Fibroblast of mammary gland (primary cell): Measurements from ENCODE around the gene DISC1.
"Not testable (repeated sequence)": the region's sequence is repeated elsewhere in the genome, so short reads cannot be mapped to it uniquely, and the experiment has no call there.

Experiments used
- DNase-seq: peaks from one replicate; pipeline ENCODE4 v3.0.0-alpha.2; 2010; ENCODE audit warnings: low read depth
- H3K4me3 ChIP-seq: 2 replicates; pipeline ENCODE4 v1.5.1; 2011; ENCODE audit warnings: low read depth, mild to moderate bottlenecking, low read length, moderate library complexity; ENCODE audit not compliant: control insufficient read depth
- TF ChIP-seq, protein P1 (sequence below): conservative IDR thresholded peaks from 2 replicates; pipeline ENCODE4 v1.5.1; 2011; ENCODE audit warnings: low read depth, low read length, inconsistent platforms; ENCODE audit not compliant: control insufficient read depth, insufficient read depth

The DISC1 gene

GRCh38 chr1:231890791-231891190 is 264.2 kb downstream of the DISC1 start:
- DNase-seq, result no peak
- no peak overlapping the region for H3K4me3 ChIP-seq
- TF ChIP-seq, protein P1, sequence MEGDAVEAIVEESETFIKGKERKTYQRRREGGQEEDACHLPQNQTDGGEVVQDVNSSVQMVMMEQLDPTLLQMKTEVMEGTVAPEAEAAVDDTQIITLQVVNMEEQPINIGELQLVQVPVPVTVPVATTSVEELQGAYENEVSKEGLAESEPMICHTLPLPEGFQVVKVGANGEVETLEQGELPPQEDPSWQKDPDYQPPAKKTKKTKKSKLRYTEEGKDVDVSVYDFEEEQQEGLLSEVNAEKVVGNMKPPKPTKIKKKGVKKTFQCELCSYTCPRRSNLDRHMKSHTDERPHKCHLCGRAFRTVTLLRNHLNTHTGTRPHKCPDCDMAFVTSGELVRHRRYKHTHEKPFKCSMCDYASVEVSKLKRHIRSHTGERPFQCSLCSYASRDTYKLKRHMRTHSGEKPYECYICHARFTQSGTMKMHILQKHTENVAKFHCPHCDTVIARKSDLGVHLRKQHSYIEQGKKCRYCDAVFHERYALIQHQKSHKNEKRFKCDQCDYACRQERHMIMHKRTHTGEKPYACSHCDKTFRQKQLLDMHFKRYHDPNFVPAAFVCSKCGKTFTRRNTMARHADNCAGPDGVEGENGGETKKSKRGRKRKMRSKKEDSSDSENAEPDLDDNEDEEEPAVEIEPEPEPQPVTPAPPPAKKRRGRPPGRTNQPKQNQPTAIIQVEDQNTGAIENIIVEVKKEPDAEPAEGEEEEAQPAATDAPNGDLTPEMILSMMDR, result no peak

GRCh38 chr1:231893400-231894102 is 267.0 kb downstream of the DISC1 start:
- TF ChIP-seq, protein P1, result no peak
- DNase-seq, result no peak
- no peak overlapping the region for H3K4me3 ChIP-seq

- no peak overlapping the region for H3K4me3 ChIP-seq
- TF ChIP-seq, protein P1, result no peak
- DNase-seq, result no peak
These were observed 270.2 kb downstream of the DISC1 start for GRCh38 chr1:231896806-231897205.

DNA sequence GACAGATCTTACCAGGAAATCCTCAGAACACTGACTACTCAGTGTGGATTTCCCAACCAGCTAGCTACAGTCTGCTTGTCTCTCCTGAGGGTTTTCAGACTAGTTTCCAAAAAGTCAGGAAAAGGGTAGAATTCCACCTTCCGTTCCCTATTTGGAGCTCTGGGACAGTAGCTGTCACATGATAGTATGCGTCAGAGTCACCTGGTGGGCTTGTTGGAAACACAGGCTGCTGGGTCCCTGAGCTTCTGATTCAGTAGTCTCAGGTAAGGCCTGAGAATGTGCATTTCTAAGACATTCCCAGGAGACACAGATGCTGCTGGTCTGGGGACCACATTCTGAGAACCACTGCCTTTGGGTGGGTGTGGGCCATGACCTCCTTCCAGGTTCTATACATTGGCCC is 272.5 kb downstream of the DISC1 start:
- H3K4me3 ChIP-seq, result no peak overlapping the region
- TF ChIP-seq, protein P1, result no peak

GRCh38 chr1:231899713-231900435 is 273.3 kb downstream of the DISC1 start:
- TF ChIP-seq, protein P1, result no peak
- DNase-seq, result no peak
- H3K4me3 ChIP-seq, result no peak overlapping the region

More for the DNA sequence above, 272.5 kb downstream of the DISC1 start:
- DNase-seq, result no peak

DNA sequence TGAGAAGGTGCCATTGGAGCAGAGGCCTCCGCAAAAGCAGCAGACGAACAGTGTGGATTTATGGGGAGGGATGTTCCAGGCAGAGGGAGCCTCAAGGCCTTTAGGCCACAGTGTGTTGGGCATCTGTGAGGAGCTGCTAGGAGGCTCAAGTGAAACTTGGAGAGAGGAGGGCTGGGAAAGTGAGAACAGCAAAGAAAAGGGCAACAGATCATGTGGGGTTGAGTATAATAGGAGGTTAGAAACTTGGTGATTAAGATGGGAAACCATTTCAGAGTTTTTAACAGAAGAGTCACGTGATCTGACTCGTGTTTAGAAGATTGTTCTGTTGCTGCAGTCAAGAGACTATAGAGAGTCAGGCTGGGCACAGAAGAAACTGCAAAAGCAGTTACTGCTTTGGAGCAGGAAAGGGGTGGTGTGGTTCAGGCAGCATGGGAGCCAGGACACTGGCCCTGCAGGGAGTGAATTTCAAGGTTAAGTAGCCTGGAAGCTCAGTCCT is 277.0 kb downstream of the DISC1 start:
- no peak for DNase-seq
- TF ChIP-seq, protein P1, result no peak
- H3K4me3 ChIP-seq, result no peak overlapping the region

DNA sequence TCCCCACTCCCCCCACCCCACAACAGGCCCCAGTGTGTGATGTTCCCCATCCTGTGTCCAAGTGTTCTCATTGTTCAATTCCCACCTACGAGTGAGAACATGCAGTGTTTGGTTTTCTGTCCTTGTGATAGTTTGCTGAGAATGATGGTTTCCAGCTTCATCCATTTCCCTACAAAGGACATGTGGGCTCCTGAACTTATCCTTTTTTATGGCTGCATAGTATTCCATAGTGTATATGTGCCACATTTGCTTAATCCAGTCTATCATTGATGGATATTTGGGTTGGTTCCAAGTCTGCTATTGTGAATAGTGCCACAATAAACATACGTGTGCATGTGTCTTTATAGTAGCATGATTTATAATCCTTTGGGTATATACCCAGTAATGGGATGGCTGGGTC is 280.7 kb downstream of the DISC1 start:
- DNase-seq, result not testable (repeated sequence)

More for the DNA sequence above, 280.7 kb downstream of the DISC1 start:
- H3K4me3 ChIP-seq, result not testable (repeated sequence)
